IPS DF 19.7 (cell line): ENCODE data around the gene ZMYND8.
"Not testable (repeated sequence)": the region's sequence is repeated elsewhere in the genome, so short reads cannot be mapped to it uniquely, and the experiment has no call there.

Experiments
- DNase-seq: peaks from one replicate; pipeline ENCODE4 v3.0.0-alpha.2; 2013; ENCODE audit warnings: low read depth, low spot score

The ZMYND8 gene

DNA sequence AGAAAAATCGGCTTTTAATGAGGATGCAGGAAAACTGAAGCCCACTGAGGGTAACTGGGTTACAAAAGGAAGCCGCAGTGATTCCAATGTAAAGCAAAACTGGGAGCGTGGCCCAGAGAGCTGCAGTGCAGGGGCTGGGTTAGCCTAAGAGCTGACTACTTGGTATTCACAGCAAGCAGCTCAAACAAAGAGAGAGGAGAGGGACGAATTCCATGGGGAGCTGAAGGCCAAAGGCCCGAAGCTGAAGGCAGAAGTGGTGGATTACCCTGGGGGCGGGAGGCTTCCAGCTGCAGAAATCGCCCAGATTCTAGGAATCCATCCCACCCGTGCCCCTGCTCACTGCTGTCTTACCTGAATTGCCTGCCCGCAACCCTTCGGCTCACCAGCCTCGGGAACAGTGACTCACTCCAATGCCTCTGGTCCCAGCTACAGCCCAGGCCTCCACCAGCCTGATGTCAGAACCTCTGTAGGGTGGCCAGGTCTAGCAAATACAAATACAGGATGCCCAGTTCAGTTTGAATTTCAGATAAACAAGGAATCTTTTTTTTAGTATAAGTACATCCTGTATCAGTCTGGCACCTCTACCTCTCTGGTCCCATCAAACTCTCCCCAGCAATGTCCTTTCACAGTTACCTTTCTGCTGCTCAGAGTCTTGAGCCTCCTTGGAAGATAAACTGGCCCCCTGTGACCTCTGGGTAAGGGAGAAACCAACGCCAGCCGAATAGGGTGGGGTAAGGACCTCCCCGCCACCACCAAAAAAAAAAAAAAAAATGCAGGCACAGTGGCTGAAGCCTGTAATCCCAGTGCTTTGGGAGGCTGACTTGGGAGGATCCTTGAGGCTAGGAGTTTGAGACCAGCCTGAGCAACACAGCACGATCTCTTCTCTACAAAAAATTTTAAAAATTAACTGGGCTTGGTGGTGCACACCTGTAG lies 14.6 kb upstream of the ZMYND8 start:
- no peak for DNase-seq

DNA sequence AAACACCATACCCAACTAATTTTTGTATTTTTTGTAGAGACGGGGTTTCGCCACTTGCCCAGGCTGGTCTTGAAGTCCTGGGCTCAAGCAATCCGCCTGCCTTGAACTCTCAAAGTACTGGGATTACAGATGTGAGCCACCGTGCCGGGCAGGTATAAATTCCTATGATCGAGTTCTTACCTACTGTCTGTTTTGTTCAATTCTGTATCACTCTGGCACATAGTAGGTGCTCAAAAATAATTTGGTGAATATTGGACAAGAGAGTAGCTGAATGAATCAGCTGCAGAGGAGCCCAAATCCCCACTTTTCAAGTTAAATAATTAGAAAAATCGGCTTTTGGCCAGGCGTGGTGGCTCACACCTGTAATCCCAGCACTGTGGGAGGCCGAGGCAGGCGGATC lies 13.7 kb upstream of the ZMYND8 start:
- DNase-seq: no peak

DNA sequence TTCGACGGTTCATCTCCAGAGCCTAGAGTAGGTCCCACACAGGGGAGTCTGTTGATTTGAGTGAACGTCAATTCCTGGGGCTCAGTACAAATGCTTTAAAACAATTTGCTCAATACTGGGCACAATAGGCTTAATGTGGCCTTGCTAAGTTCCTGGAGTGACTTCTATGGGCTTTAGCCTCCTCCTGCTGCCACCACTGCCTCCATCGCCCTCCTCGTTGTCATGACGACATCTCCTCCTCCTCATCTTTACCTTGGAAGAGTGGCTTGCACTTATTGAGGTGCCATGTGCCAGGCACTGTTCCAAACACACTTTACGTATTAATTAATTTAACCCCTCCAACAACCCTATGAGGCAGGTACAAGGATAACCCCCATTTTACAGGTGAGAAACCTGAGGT lies 11.8 kb upstream of the ZMYND8 start:
- no peak for DNase-seq

DNA sequence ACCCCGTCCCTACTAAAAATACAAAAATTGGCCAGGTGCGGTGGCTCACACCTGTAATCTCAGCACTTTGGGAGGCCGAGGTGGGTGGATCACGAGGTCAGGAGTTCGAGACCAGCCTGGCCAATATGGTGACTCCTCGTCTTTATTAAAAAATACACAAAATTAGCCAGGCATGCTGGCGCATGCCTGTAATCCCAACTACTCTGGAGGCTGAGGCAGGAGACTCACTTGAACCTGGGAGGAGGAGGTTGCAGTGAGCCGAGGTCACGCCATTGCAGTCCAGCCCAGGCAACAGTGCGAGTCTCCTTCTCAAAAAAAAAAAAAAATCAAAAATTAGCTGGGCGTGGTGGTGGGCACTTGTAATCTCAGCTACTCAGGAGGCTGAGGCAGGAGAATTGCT lies 9.8 kb upstream of the ZMYND8 start:
- not testable (repeated sequence) for DNase-seq

GRCh38 chr20:47365023-47365764 lies 8.7 kb upstream of the ZMYND8 start:
- DNase-seq: no peak

DNA sequence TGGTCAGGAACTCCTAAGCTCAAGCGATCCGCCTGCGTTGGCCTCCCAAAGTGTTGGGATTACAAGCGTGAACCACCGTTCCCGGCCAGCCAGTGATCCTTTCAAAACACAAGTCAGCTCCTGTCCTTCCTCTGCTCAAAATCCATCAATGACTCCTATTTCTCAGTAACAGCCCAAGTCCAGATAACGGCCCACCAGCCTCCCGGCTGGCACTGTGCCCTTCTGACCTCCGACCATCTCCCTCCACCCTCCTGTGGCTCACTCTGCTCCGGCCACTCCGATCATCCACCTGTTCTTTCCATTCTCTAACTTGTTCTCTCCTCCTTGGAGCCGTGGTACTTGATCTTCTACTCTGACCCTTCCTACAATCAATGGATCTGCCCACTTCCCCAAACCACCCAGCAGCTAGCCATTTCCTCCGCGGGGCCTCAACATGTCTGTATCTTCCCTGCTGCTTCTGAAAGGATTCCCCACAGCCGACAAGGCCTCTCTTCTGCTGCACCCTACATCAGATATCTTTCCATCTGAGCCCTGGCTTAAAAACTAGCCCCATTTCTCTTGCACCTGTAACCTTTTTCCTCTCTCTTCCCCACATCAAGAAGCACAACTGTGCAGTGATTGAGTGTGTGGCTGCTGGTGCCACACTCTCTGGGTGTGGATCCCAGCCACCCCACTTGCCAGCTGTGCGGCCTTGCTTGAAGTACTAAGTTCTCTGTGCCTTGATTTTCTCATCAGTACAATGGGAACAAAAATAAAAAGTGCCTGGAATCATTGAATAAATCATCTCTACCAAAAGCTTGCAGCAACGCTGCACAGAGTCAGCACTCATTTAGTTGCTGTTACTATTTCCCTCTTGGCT lies 6.1 kb upstream of the ZMYND8 start:
- no peak for DNase-seq

DNA sequence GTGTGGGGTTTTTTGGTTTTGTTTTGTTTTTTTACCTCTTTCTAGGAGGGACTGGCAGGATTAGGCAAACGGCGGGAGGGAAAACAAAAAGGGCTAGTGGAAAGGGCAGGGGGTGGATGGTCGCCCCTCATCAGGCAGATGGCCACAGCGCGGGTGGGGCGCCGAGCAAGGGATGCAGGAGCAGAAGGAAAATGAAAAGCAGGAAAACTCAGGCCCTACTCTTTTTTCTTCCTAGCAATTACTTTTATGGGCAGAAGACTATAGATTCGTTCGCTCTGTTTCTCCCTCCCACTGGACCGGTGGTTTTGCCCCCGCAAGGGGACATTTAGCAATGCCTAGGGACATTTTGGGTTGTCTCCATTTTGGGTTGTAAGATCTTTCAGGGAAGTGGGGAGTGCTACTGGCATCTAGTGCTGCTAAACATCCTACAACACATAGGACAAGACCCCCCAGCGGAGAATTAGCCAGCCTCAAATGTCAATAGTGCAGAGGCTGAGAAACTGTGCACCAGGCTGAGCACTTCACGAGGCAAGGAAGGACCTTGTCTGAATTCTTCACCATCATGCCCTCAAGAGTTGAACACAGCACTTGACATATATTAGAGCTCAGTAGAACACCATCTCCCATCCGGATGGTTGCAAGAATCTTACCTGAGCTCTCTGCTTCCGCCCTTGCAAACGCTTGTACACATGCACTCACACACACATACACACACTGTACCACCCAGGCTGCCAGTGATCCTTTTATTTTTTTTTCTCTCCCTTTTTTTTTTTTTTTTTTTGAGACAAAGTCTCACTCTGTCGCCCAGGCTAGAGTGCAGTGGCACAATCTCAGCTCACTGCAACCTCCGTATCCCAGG lies 4.8 kb upstream of the ZMYND8 start:
- no peak for DNase-seq

DNA sequence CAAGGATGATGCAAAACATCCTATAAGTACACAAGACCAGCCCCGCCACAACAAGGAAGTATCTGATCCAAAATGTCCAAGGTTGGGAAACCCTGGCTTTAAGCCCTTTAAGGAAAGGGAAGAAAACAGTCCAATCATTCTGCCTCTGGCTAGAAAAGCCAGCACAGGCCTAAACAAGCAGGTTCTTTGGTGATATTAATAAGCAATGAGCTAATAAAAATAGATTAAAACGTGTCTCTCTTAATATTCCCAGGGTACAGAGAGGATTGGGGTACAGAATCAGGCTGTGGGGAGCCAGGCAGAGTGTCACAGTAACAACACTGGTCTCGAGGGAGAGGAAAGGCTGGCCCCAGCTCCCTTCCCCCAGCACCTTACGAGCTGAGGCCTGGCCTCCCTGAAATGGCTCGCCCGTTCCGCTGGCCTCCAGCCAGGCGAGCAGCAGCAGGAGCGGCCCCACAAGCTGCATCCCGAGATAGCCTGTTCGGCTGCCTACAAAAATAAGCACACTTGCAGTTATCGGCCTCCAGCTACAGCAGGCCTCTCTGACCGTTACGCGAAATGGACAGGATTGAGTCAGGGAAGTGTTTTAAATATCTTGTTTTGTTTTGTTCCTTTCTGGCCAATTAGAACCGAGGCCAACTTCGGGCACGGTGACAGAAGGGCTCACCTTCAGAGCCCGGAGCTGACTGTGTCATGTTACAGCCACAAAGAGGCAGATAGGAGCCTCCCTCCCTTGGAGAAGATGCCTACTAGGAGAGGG lies 4.0 kb upstream of the ZMYND8 start:
- DNase-seq: no peak

GRCh38 chr20:47359530-47360296 lies 3.2 kb upstream of the ZMYND8 start:
- DNase-seq: no peak

DNA sequence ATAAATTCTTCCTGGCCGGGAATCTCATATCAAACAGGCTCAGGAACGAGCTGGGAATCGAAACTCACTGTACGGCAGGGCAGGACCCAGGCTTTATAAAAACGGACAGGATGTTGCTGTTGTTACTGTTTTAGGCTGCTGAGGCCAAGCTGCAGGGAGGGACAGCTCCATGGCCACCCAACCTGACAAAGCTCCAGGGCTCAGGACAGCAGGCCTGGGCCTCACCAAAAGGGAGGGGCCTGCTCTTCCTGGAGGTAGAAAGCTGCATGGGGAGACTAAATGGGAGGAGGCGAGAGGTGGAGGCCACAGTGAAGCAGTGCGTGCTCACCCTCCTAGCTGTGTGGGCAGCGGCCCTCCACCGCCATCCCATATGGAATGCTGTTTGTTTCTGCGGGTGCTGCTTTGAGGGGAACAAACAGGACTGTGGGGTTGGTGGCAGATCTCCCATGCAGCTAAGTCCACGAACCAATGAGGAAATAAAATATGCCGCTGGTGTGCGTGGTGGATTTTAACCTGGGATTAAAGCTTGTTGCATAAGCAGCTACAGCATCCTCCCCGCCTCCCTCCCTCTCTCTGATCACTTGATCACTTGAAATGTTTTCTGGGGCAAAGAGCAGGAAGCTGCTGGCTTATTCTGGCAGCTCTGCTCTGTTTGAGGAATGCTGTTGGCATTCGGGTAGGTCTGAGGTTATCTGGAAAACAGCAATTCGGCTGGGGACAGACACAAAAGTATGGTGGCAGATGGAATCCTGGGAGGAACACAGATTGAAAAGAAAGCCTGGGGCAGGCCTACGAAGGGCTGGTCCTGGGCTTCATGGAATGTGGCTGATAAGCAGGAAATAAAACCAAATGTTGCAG lies 2.4 kb upstream of the ZMYND8 start:
- DNase-seq: no peak

GRCh38 chr20:47358039-47358671 lies 1.7 kb upstream of the ZMYND8 start:
- DNase-seq: no peak

DNA sequence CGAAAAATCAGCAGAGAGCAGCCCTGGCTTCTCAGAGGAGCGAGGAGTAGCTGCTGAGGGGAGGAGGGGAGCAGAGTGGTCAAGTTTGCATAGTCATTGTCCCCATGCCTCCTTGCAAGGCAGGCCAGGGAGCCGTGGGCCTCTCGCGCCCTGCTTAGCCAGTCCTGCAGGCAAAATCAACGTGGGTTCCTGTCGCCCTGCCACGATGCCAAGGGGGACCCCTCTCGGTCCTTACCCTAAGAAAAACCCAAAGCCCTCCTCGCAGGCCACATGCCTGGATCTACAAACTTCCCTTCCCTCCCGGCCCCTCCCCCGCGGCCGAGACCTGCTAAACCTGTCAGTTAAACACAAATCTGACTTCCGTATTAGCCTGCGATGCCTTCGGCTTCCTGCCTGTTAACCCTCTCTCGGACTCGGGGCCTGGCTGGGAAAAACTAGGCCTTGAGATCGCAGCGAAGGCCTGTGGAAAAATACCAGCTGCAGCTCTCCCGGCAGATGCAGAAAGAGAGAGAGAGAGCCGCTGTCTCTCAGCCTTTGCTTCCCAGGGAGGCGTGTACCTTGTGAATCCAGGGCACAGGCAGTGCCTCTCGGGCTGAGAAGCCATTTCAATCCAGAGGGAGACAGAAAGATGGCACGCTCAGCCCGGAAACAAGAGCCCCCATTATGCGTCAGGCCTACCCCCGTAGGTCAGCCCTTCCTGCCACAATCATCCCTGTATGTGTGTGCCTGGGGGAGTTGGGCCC lies 968 bp upstream of the ZMYND8 start:
- no peak for DNase-seq

- DNase-seq: no peak
Measured at GRCh38 chr20:47356220-47356525, 326 bp downstream of the ZMYND8 start.

GRCh38 chr20:47355489-47356219 lies 845 bp downstream of the ZMYND8 start:
- DNase-seq: no peak

DNA sequence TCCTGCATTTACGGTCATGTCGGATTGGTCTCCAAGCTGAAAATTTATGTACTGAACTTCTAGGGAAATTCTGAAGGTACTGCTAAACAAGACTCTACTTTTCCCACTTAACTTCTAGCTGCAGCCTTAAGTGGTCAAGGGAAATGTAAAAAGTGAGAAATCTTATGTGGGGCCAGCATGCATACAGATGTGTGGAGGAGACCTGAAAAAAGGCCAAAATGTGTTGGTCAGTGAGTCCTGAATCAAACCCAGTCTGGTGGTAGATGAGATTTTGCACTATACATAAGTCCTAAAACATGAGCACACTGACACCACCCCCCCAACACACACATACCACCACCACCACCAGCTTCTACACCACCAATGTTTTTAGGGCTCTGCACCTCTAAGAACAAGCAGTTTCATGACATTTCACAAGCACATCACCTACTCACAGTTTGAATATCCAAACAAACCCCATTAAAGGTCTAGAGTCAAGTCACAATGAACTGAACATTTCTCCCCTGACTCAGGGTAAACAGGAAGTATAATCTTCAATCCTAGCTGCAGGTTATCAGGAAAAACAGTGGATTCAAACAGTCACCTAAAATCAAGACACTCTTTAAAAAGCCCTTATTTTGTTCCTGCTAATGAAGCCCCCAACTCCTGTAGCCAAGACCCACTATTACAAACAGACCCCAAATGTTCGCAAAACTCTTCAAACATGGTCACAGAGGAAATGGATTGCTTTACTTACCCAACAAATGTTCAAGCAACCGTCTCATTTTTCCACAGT lies 1.6 kb downstream of the ZMYND8 start:
- no peak for DNase-seq

- no peak for DNase-seq
Measured at GRCh38 chr20:47354464-47354713, 2.1 kb downstream of the ZMYND8 start.
